Activated T-cell treated with anti-CD3 and anti-CD28 coated beads for 1 hour (primary cell): Measurements from ENCODE around the gene EPB41L1.

Experiments
- DNase-seq: peaks from one replicate; pipeline ENCODE4 v3.0.0-alpha.2; 2020; ENCODE audit warnings: low read depth

Gene EPB41L1

GRCh38 chr20:36262440-36262839 lies 107.9 kb downstream of the EPB41L1 start:
- DNase-seq, result no peak

GRCh38 chr20:36264426-36265246 lies 110.1 kb downstream of the EPB41L1 start:
- DNase-seq, result no peak

- no peak for DNase-seq
These were observed 111.6 kb downstream of the EPB41L1 start for GRCh38 chr20:36266189-36266588.

- no peak for DNase-seq
These were observed 113.3 kb downstream of the EPB41L1 start for GRCh38 chr20:36267605-36268381.

GRCh38 chr20:36268440-36269342 lies 114.2 kb downstream of the EPB41L1 start:
- no peak for DNase-seq

GRCh38 chr20:36269507-36269906 lies 115.0 kb downstream of the EPB41L1 start:
- DNase-seq, result no peak

GRCh38 chr20:36270744-36271638 lies 116.5 kb downstream of the EPB41L1 start:
- no peak for DNase-seq

- no peak for DNase-seq
These were observed 117.4 kb downstream of the EPB41L1 start for GRCh38 chr20:36271639-36272546.

GRCh38 chr20:36272547-36273220 lies 118.1 kb downstream of the EPB41L1 start:
- no peak for DNase-seq

- no peak for DNase-seq
These were observed 119.1 kb downstream of the EPB41L1 start for GRCh38 chr20:36273414-36274180.

GRCh38 chr20:36274181-36274841 lies 119.8 kb downstream of the EPB41L1 start:
- no peak for DNase-seq

GRCh38 chr20:36275011-36275410 lies 120.5 kb downstream of the EPB41L1 start:
- no peak for DNase-seq

- DNase-seq, result no peak
These were observed 121.1 kb downstream of the EPB41L1 start for GRCh38 chr20:36275441-36276189.

- no peak for DNase-seq
These were observed 123.0 kb downstream of the EPB41L1 start for GRCh38 chr20:36277546-36277945.

GRCh38 chr20:36279362-36279761 lies 124.8 kb downstream of the EPB41L1 start:
- no peak for DNase-seq

GRCh38 chr20:36279776-36280175 lies 125.2 kb downstream of the EPB41L1 start:
- DNase-seq, result no peak

- no peak for DNase-seq
These were observed 127.3 kb downstream of the EPB41L1 start for GRCh38 chr20:36281785-36282380.
